RWPE2 (cell line): ENCODE measurements around the gene PRKACB.
A peak's percentile ranks its signal among the peaks of the same experiment; 100 is the strongest.

Source experiments
- ATAC-seq: fragments of 200-7000 bp; cut with Tn5 transposase; 3 replicates; pipeline ENCODE4 v1.9.1; 2021; ENCODE audit warnings: low read depth
- DNase-seq: peaks from one replicate; pipeline ENCODE4 v3.0.0-alpha.2; 2020; ENCODE audit warnings: low spot score
- H3K27ac ChIP-seq: fragments of 450-650 bp; 2 replicates; pipeline ENCODE4 v1.5.1; 2017; ENCODE audit warnings: mild to moderate bottlenecking; ENCODE audit not compliant: poor library complexity, severe bottlenecking
- H3K27me3 ChIP-seq: fragments of 250-450 bp; sonication (Bioruptor Pico); 2 replicates; pipeline ENCODE4 v1.5.1; 2021; ENCODE audit warnings: mild to moderate bottlenecking, moderate library complexity; ENCODE audit not compliant: insufficient read depth, poor library complexity, severe bottlenecking
- H3K36me3 ChIP-seq: fragments of 250-450 bp; sonication (Bioruptor Pico); 2 replicates; pipeline ENCODE4 v1.5.1; 2020; ENCODE audit warnings: low read depth, mild to moderate bottlenecking, moderate library complexity
- H3K4me1 ChIP-seq: fragments of 250-450 bp; sonication (Bioruptor Pico); 2 replicates; pipeline ENCODE4 v1.5.1; 2021; ENCODE audit warnings: mild to moderate bottlenecking, moderate library complexity; ENCODE audit not compliant: insufficient read depth, poor library complexity, severe bottlenecking
- H3K4me3 ChIP-seq: fragments of 250-450 bp; sonication (Bioruptor Pico); 2 replicates; pipeline ENCODE4 v1.5.1; 2021; ENCODE audit warnings: mild to moderate bottlenecking, moderate library complexity; ENCODE audit not compliant: severe bottlenecking
- H3K9me3 ChIP-seq: fragments of 250-450 bp; sonication (Bioruptor Pico); 2 replicates; pipeline ENCODE4 v1.5.1; 2021; ENCODE audit warnings: mild to moderate bottlenecking, moderate library complexity; ENCODE audit not compliant: severe bottlenecking
- TF ChIP-seq, protein P1 (sequence below): fragments of 450-650 bp; IDR thresholded peaks from one replicate; pipeline ENCODE4 v1.5.1; 2017; ENCODE audit warnings: mild to moderate bottlenecking, moderate library complexity; ENCODE audit not compliant: poor library complexity, severe bottlenecking

PRKACB gene

DNA sequence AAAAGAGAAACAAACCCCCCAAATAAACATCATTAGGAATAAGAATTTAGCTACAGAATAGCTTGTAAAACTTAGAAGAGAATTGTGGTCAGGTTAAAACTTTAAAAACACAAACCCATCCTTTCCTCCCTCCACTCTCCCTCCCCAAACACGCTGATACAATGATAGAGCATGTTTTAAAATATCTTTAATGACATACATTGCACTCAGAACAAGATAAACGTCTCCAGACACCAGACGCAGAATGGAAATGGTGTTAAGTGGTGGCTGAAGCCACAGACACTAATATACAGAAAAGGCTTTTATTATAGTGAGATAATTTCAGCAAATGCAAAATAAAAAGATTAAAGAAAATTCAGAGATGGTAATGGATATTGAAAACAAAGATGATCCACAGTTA lies 98.6 kb downstream of the PRKACB start:
- TF ChIP-seq, protein P1, sequence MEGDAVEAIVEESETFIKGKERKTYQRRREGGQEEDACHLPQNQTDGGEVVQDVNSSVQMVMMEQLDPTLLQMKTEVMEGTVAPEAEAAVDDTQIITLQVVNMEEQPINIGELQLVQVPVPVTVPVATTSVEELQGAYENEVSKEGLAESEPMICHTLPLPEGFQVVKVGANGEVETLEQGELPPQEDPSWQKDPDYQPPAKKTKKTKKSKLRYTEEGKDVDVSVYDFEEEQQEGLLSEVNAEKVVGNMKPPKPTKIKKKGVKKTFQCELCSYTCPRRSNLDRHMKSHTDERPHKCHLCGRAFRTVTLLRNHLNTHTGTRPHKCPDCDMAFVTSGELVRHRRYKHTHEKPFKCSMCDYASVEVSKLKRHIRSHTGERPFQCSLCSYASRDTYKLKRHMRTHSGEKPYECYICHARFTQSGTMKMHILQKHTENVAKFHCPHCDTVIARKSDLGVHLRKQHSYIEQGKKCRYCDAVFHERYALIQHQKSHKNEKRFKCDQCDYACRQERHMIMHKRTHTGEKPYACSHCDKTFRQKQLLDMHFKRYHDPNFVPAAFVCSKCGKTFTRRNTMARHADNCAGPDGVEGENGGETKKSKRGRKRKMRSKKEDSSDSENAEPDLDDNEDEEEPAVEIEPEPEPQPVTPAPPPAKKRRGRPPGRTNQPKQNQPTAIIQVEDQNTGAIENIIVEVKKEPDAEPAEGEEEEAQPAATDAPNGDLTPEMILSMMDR = no peak
- Histone ChIP-seq H3K27ac (no peak overlapping the region), H3K36me3 (no peaks in the 10 kb centered on the region), H3K4me3 (no peak overlapping the region), H3K9me3 (no peaks in the 10 kb centered on the region), H3K4me1 (peaks cover 10% of the 10 kb centered on the region), H3K27me3 (no peaks in the 10 kb centered on the region)
- ATAC-seq (no peak), DNase-seq (no peak)

DNA sequence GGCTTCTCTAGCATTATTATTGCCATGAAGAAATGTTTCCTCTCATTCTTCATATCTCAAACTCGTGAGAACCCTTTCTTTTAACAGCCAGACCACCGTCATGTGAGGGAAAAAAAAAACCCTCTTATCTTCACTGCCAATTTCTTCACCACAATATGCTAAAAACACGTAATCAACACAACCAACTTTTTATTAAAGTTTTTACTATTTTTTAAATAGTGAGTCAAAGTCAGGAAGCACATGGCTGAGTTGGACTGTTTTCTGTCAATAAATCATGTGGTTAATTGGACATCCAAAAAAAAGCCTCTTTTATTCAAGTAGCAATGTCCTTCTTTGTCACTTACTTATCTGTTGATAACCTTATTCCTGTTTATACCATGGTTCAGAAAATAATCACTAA lies 101.5 kb downstream of the PRKACB start:
- H3K36me3 ChIP-seq = no peaks in the 10 kb centered on the region
- DNase-seq (no peak), ATAC-seq (no peak)
- no peak overlapping the region for H3K27ac ChIP-seq
- TF ChIP-seq, protein P1 = no peak
- no peaks in the 10 kb centered on the region for H3K27me3 ChIP-seq
- H3K9me3 ChIP-seq = no peaks in the 10 kb centered on the region
- H3K4me3 ChIP-seq = no peak overlapping the region
- peaks cover 19% of the 10 kb centered on the region for H3K4me1 ChIP-seq

DNA sequence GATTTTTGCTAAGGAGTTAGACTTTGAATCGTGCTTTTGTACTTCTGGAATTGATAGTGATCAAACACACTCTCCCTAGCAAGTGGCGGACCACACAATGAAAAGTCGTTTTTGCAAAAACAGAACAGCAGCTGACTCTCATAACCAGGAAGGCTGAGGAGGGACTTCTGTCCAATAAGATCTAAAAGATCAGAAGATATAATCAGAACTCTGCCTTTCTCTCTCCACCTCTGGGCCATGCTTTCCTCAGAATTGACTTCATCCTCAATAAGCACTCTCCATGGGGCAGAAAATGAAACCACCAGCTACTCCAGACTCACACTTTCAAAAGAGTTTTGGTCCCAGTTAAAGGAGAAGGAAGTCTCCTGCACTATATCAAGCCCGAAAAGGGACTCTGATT lies 102.1 kb downstream of the PRKACB start:
- no peak for ATAC-seq
- DNase-seq = no peak
- peak overlapping the region; percentile 82 for H3K27ac ChIP-seq
- TF ChIP-seq, protein P1 = no peak
- H3K9me3 ChIP-seq = no peaks in the 10 kb centered on the region
- H3K27me3 ChIP-seq = no peaks in the 10 kb centered on the region
- peaks cover 19% of the 10 kb centered on the region for H3K4me1 ChIP-seq
- H3K4me3 ChIP-seq = no peak overlapping the region
- H3K36me3 ChIP-seq = no peaks in the 10 kb centered on the region

DNA sequence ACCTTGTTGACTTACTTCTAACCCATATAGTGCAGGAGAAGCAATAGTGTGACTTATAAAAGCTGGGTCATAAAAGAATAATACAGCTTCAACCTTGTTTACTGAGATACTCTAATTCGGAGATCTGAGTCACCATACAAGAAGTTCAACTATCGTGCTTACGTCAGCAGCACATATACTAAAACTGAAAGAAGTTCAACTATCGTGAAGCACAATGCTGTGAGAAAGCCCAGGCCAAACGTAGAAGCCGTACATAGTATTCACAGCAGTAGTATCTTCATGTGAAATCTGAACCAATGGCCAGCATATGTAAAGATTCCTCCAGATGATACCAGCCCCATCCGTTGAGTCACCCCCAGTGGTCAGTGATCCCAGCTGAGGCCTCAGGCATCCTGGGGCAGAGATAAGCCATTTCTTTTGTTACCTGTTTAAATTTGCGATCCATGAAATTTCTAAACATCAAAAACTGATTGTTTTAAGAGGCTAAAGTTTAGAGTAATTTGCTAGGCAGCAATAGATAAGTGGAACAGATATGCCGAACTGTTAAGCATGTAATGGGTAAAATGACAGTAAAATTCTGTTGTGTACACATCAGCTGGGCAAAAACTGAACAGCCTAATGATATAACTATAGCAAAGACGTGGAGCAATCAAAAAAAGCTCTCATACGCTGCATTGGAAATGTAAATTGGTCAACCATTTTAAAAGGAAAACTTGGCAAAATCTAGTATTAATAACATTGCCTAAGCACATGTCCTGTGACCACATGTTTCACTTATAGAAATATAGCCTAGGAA lies 103.6 kb downstream of the PRKACB start:
- H3K4me3 ChIP-seq = peak overlapping the region; percentile 0
- TF ChIP-seq, protein P1 = no peak

DNA sequence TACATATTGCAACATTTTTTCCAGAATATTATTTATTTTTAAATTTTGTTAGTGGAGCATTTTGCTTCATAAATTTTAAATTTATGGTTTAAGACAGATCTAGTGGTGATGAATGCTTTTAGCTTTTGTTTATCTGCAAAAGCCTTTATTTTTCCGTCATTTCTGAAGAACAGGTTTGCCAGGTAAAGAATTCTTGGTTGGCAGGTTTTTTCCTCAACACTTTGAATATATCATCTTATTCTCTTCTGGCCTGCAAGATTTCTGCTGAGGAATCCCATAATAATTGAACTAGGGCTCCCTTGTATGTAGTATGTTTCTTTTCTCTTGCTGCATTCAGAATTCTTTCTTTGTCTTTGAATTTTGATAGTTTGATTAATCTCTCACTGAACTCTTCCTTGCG lies 106.6 kb downstream of the PRKACB start:
- no peaks in the 10 kb centered on the region for H3K9me3 ChIP-seq
- ATAC-seq (no peak), DNase-seq (no peak)
- no peak overlapping the region for H3K4me3 ChIP-seq
- TF ChIP-seq, protein P1 = no peak
- H3K27me3 ChIP-seq = no peaks in the 10 kb centered on the region
- no peaks in the 10 kb centered on the region for H3K36me3 ChIP-seq
- H3K27ac ChIP-seq = no peak overlapping the region
- peaks cover 31% of the 10 kb centered on the region for H3K4me1 ChIP-seq

More for the DNA sequence above, 103.6 kb downstream of the PRKACB start:
- Histone ChIP-seq H3K36me3 (no peaks in the 10 kb centered on the region), H3K9me3 (no peaks in the 10 kb centered on the region), H3K4me1 (peaks cover 19% of the 10 kb centered on the region), H3K27ac (peak overlapping the region; percentile 82), H3K27me3 (no peaks in the 10 kb centered on the region)
- ATAC-seq = peak; percentile 98
- DNase-seq = peak; percentile 75
